Thyroid gland (tissue), 4 donors: ENCODE measurements around the gene TIMM44. TPM values are rescaled to one million over a fixed set of nuclear protein-coding genes. Genes with fewer than 3 reads are reported as not detected.

Source experiments
- DNase-seq, 2 donors: peaks; one replicate each; pipeline ENCODE4 v3.0.0-alpha.2; 2019
- H3K27ac ChIP-seq, 3 donors: fragments of 200-600 bp; sonication (generic); 1 replicate in 2 of 3; 2 replicates in 1 of 3; pipeline ENCODE4 v1.5.1; 2016 to 2019; ENCODE audit warnings: mild to moderate bottlenecking in 1 of 3, moderate library complexity in 1 of 3
- H3K27me3 ChIP-seq: fragments of 200-600 bp; sonication (generic); one replicate; pipeline ENCODE4 v1.5.1; 2019
- H3K36me3 ChIP-seq, 2 donors: fragments of 200-600 bp; sonication (generic); one replicate each; pipeline ENCODE4 v1.5.1; 2016 to 2019
- H3K4me1 ChIP-seq, 2 donors: fragments of 200-600 bp; sonication (generic); one replicate each; pipeline ENCODE4 v1.5.1; 2017 to 2019
- H3K4me3 ChIP-seq, 3 donors: fragments of 200-600 bp; sonication (generic); replicated peaks in 1 of 3; 1 replicate in 2 of 3; 2 replicates in 1 of 3; pipeline ENCODE4 v1.5.1; 2016; ENCODE audit warnings: mild to moderate bottlenecking in 1 of 3
- H3K9me3 ChIP-seq: fragments of 200-600 bp; sonication (generic); one replicate; pipeline ENCODE4 v1.5.1; 2017
- POLR2A ChIP-seq, 2 donors: fragments of 450-650 bp; IDR thresholded peaks; one replicate each; pipeline ENCODE4 v1.6.1; 2017; ENCODE audit warnings: antibody characterized with exemption in 2 of 2, mild to moderate bottlenecking in 2 of 2, moderate library complexity in 1 of 2
- WGBS, 2 donors: methylation state at CpG; one replicate each; pipeline ENCODE4 v1.1.5; 2017; 5-methylcytosine and 5-hydroxymethylcytosine counted together
- intact Hi-C: fragments of 100-400 bp; cut with DNase I; formaldehyde crosslinking; loops from one replicate; pipeline ENCODE4 v1.15.1; 2023
- total RNA-seq, 4 donors: library from RNA; depleted of rRNA; stranded (reverse); fragments of >200 nt; gene quantifications; one replicate each; pipeline ENCODE4 v1.2.3, GENCODE V29; 2016
- TF ChIP-seq, protein P1 (sequence below), 6 experiments: fragments of 200-600 bp in 3 of 6; fragments of 450-650 bp in 3 of 6; sonication (generic) in 3 of 6; IDR thresholded peaks; one replicate each; pipeline ENCODE4 v1.5.1; 2016 to 2019; ENCODE audit warnings: antibody characterized with exemption in 6 of 6, mild to moderate bottlenecking in 2 of 6, inconsistent platforms in 1 of 6, moderate library complexity in 1 of 6

TIMM44 gene, protein sequence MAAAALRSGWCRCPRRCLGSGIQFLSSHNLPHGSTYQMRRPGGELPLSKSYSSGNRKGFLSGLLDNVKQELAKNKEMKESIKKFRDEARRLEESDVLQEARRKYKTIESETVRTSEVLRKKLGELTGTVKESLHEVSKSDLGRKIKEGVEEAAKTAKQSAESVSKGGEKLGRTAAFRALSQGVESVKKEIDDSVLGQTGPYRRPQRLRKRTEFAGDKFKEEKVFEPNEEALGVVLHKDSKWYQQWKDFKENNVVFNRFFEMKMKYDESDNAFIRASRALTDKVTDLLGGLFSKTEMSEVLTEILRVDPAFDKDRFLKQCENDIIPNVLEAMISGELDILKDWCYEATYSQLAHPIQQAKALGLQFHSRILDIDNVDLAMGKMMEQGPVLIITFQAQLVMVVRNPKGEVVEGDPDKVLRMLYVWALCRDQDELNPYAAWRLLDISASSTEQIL
- 10 to 100 TPM; 47.4 to 85.6 (median 56.6) TPM for total RNA-seq

DNA sequence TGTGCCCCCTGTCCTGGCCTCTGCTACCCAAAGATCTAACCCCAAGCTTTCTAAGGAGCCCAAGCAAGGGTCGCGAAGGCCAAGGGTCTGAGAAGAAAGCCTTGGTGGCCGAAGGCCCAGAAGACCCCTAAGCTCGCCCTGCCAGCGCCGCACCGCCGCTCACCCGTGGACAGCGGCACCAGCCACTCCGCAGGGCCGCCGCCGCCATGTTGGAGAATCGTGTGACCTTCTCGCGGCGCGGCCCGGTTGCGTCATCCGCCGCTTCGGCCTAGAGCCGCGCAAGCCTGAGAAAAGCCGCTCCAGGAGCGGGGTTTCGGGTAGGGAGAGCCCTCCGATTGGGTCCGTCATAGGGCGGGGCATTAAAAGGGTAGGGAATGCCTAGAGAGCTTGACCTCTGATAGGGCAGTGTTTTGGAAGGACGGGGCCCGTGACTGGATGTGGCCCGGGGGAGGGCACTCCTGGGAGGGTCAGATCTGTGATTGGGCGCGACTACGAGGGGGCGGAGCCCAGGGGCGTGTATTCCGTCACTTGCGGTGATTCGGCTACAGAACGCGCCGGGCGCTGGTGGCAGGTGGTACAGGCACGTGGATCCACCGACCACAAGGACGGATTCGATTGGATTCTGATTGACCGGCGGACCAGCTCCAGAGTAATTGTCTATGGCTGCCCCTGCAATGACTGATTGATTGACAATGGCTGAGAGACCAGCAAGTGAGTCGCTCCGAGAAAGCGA, at the start of gene TIMM44:
Gene TIMM44, minus strand, starts transcription at position 223 of the 733 bp plus-strand sequence. Its CDS starts 15 bp downstream, at position 208.
- TF ChIP-seq, protein P1, sequence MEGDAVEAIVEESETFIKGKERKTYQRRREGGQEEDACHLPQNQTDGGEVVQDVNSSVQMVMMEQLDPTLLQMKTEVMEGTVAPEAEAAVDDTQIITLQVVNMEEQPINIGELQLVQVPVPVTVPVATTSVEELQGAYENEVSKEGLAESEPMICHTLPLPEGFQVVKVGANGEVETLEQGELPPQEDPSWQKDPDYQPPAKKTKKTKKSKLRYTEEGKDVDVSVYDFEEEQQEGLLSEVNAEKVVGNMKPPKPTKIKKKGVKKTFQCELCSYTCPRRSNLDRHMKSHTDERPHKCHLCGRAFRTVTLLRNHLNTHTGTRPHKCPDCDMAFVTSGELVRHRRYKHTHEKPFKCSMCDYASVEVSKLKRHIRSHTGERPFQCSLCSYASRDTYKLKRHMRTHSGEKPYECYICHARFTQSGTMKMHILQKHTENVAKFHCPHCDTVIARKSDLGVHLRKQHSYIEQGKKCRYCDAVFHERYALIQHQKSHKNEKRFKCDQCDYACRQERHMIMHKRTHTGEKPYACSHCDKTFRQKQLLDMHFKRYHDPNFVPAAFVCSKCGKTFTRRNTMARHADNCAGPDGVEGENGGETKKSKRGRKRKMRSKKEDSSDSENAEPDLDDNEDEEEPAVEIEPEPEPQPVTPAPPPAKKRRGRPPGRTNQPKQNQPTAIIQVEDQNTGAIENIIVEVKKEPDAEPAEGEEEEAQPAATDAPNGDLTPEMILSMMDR (IDR thresholded peaks at IDR 0.05), result no peak
- peak; percentile 53 to 89 for TF ChIP-seq POLR2A (IDR thresholded peaks at IDR 0.05)
- 0 to 2% methylated on average over 4 to 37 of the region's 56 CpGs for WGBS, 2 donors
- peak within 1 kb of the TSS; percentile 92 for H3K27ac ChIP-seq
- peaks cover 9 to 11% of the 10 kb centered on the region in 2 donors for H3K36me3 ChIP-seq
- peak within 1 kb of the TSS; percentile 78 to 91 (median 90) for H3K4me3 ChIP-seq
- no peaks in the 10 kb centered on the region for H3K9me3 ChIP-seq
- intact Hi-C loops, result no loop called here
- peaks cover 24 to 39% of the 10 kb centered on the region in 2 donors for H3K4me1 ChIP-seq
- peak; percentile 99 to 100 for DNase-seq
- no peaks in the 10 kb centered on the region for H3K27me3 ChIP-seq

DNA sequence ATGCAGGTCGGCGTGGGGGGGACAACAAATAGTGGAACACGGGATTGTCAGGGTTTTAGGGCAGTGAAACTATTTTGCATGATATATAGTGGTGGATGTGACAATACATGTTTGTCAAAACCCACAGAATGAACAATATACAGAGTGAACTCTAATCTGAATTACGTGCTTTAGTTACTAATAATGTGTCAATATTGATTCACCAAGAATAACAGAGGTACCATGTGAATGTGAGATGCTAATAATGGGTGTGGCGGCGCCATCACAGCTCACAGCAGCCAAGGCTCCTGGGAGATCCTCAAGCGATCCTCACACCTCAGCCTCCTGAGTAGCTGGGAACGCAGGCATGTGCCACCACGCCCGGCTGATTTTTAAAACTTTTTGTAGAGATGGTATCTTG, 49.1 kb upstream of the TIMM44 start:
- intact Hi-C loops, result no loop called here
- TF ChIP-seq, protein P1 (IDR thresholded peaks at IDR 0.05), result no peak
- TF ChIP-seq POLR2A (IDR thresholded peaks at IDR 0.05), result no peak
- peaks cover 14 to 38% of the 10 kb centered on the region in 2 donors for H3K4me1 ChIP-seq
- no peaks in the 10 kb centered on the region for H3K27me3 ChIP-seq
- no peak overlapping the region for H3K4me3 ChIP-seq
- no peaks in the 10 kb centered on the region for H3K9me3 ChIP-seq
- 92% methylated on average over 10 of the region's 10 CpGs for WGBS, 2 donors
- no peak overlapping the region for H3K27ac ChIP-seq
- no peak for DNase-seq
- peaks cover 22 to 30% of the 10 kb centered on the region in 2 donors for H3K36me3 ChIP-seq

DNA sequence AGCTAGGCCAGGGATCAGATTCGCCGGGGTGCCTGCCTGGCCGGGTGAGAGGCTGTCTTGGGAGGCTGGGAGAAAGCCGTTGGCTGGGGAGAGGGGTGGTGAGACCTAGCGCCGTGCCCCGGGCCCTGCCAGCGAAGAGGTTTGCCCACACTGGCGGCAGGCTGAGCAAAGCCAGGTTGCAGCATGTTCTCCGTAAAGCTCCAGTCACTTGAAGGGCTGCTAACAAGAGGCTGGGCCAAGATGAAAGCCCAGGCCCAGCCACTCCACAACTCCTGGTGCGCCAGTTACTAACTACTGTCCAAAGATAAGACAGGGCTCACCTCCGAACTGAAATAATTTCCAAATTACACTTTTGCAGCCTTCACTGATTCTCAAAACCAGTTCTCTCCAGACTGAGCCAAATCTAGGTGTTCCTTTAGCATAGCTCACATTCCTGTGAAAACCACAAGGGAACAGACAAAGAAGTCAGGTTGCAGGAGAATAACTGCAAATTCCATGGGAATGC, 45.7 kb upstream of the TIMM44 start:
- peak; percentile 48 to 68 for DNase-seq
- TF ChIP-seq, protein P1 (IDR thresholded peaks at IDR 0.05), result no peak
- no peak for TF ChIP-seq POLR2A (IDR thresholded peaks at IDR 0.05)
- Histone ChIP-seq H3K4me1 (peaks cover 14 to 47% of the 10 kb centered on the region in 2 donors), H3K27me3 (no peaks in the 10 kb centered on the region), H3K9me3 (no peaks in the 10 kb centered on the region), H3K36me3 (peaks cover 22 to 32% of the 10 kb centered on the region in 2 donors), H3K4me3 (no peak overlapping the region), H3K27ac (peak overlapping the region; percentile 33 to 56 (median 47))
- intact Hi-C loops, result no loop called here
- 67 to 82% methylated on average over 12 of the region's 12 CpGs for WGBS, 2 donors

DNA sequence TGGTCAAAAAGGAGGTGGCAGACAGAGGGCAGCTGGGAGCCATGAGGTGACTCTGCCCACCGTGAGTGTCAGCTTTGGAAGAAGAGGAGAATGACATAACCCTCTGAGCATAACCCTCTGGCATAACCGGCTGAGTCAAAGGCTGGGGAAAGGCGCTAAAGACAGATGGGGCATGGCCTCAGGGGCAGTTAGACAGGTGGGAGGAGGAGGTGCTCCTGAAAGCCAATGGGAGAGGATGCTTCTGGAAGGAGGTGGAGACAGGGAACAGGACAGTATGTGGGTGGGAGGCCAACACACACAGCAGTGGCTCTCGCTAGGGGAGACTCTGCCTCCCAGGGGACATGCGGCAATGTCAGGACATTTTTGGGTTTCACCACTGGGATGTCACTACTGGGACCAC, 44.8 kb upstream of the TIMM44 start:
- WGBS, 2 donors, result 80 to 81% methylated on average over 5 of the region's 5 CpGs
- peaks cover 14 to 39% of the 10 kb centered on the region in 2 donors for H3K4me1 ChIP-seq
- intact Hi-C loops, result no loop called here
- H3K4me3 ChIP-seq, result no peak overlapping the region
- no peak for DNase-seq
- peaks cover 25 to 32% of the 10 kb centered on the region in 2 donors for H3K36me3 ChIP-seq
- H3K27ac ChIP-seq, result peak overlapping the region; percentile 33 to 56 (median 47)
- H3K27me3 ChIP-seq, result no peaks in the 10 kb centered on the region
- H3K9me3 ChIP-seq, result no peaks in the 10 kb centered on the region
- no peak for TF ChIP-seq POLR2A (IDR thresholded peaks at IDR 0.05)
- TF ChIP-seq, protein P1 (IDR thresholded peaks at IDR 0.05), result no peak
